ENCODE data around the gene SMTNL1. TPM values are rescaled to one million over a fixed set of nuclear protein-coding genes. Genes with fewer than 3 reads are reported as not detected.

SMTNL1 gene
- total and polyA plus RNA-seq, 9 of the 15 experiments (the other 6 are each of a cell fraction or from before 2014, with no cell fraction given): not detected

DNA sequence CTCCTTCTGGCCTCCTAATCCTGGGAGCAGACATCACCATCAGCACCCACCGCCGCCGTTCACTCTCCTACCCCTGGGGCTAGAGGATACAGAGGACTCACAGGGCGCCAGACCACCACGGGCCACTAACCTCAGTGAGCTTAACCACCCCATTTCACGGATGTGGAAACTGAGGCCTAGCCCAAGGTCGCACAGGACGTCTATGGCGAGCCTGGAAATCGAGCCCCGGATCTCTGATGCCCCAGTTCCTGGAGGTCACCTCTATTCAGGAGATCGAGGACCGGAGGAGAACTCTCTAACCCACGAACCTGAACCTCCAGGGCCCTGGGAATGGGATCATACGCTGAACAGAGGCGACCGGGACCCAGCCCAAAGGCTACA is 7.2 kb upstream of the SMTNL1 start (continued):
- TF ChIP-seq OTX1 (CRISPR knock-in tag; IDR thresholded peaks at IDR 0.05): no peak
- TF ChIP-seq FOS (IDR thresholded peaks at IDR 0.05; ENCODE audit: extremely low read depth, insufficient read length): no peak
- no peak for TF ChIP-seq MTA3 (IDR thresholded peaks at IDR 0.05; ENCODE audit: borderline replicate concordance)
- TF ChIP-seq CTBP1 (IDR thresholded peaks at IDR 0.05; ENCODE audit: borderline replicate concordance): no peak
- no peak for TF ChIP-seq MBD2 (IDR thresholded peaks at IDR 0.05; ENCODE audit: borderline replicate concordance, low read depth)
- no peak for TF ChIP-seq KAT2B (IDR thresholded peaks at IDR 0.05; ENCODE audit: low read depth, low read length)
- TF ChIP-seq, protein P1, sequence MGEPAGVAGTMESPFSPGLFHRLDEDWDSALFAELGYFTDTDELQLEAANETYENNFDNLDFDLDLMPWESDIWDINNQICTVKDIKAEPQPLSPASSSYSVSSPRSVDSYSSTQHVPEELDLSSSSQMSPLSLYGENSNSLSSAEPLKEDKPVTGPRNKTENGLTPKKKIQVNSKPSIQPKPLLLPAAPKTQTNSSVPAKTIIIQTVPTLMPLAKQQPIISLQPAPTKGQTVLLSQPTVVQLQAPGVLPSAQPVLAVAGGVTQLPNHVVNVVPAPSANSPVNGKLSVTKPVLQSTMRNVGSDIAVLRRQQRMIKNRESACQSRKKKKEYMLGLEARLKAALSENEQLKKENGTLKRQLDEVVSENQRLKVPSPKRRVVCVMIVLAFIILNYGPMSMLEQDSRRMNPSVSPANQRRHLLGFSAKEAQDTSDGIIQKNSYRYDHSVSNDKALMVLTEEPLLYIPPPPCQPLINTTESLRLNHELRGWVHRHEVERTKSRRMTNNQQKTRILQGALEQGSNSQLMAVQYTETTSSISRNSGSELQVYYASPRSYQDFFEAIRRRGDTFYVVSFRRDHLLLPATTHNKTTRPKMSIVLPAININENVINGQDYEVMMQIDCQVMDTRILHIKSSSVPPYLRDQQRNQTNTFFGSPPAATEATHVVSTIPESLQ (CRISPR knock-in tag; IDR thresholded peaks at IDR 0.05): 0 out of 2 replicates have a peak, but pooled peaks have one; percentile 48
- no peak for TF ChIP-seq ARHGAP35 (IDR thresholded peaks at IDR 0.05; ENCODE audit: partially characterized antibody)
- TF ChIP-seq POLR3G (IDR thresholded peaks at IDR 0.05; ENCODE audit: extremely low read depth, insufficient read length, insufficient replicate concordance): no peak
- no peak for TF ChIP-seq ZNF23 (CRISPR knock-in tag; IDR thresholded peaks at IDR 0.05)
- no peak for TF ChIP-seq FOXM1 (IDR thresholded peaks at IDR 0.05; ENCODE audit: low read depth)
- TF ChIP-seq FOXM1 (CRISPR knock-in tag; IDR thresholded peaks at IDR 0.05; ENCODE audit: low read depth): no peak
- TF ChIP-seq, protein P2, sequence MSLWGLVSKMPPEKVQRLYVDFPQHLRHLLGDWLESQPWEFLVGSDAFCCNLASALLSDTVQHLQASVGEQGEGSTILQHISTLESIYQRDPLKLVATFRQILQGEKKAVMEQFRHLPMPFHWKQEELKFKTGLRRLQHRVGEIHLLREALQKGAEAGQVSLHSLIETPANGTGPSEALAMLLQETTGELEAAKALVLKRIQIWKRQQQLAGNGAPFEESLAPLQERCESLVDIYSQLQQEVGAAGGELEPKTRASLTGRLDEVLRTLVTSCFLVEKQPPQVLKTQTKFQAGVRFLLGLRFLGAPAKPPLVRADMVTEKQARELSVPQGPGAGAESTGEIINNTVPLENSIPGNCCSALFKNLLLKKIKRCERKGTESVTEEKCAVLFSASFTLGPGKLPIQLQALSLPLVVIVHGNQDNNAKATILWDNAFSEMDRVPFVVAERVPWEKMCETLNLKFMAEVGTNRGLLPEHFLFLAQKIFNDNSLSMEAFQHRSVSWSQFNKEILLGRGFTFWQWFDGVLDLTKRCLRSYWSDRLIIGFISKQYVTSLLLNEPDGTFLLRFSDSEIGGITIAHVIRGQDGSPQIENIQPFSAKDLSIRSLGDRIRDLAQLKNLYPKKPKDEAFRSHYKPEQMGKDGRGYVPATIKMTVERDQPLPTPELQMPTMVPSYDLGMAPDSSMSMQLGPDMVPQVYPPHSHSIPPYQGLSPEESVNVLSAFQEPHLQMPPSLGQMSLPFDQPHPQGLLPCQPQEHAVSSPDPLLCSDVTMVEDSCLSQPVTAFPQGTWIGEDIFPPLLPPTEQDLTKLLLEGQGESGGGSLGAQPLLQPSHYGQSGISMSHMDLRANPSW (CRISPR knock-in tag; IDR thresholded peaks at IDR 0.05): no peak
- TF ChIP-seq L3MBTL2 (IDR thresholded peaks at IDR 0.05): no peak
- TF ChIP-seq HNRNPK (IDR thresholded peaks at IDR 0.05; ENCODE audit: low read depth, low read length, poor library complexity, severe bottlenecking): no peak
- TF ChIP-seq NR2C1 (IDR thresholded peaks at IDR 0.05): no peak
- 0 out of 2 replicates have a peak, but pooled peaks have one; percentile 18 for TF ChIP-seq NR2C1 (tag; IDR thresholded peaks at IDR 0.05)
- TF ChIP-seq ZNF124 (CRISPR knock-in tag; IDR thresholded peaks at IDR 0.05): no peak
- TF ChIP-seq ZNF3 (CRISPR knock-in tag; IDR thresholded peaks at IDR 0.05): no peak
- TF ChIP-seq, protein P3, sequence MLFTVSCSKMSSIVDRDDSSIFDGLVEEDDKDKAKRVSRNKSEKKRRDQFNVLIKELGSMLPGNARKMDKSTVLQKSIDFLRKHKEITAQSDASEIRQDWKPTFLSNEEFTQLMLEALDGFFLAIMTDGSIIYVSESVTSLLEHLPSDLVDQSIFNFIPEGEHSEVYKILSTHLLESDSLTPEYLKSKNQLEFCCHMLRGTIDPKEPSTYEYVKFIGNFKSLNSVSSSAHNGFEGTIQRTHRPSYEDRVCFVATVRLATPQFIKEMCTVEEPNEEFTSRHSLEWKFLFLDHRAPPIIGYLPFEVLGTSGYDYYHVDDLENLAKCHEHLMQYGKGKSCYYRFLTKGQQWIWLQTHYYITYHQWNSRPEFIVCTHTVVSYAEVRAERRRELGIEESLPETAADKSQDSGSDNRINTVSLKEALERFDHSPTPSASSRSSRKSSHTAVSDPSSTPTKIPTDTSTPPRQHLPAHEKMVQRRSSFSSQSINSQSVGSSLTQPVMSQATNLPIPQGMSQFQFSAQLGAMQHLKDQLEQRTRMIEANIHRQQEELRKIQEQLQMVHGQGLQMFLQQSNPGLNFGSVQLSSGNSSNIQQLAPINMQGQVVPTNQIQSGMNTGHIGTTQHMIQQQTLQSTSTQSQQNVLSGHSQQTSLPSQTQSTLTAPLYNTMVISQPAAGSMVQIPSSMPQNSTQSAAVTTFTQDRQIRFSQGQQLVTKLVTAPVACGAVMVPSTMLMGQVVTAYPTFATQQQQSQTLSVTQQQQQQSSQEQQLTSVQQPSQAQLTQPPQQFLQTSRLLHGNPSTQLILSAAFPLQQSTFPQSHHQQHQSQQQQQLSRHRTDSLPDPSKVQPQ (CRISPR knock-in tag; IDR thresholded peaks at IDR 0.05; ENCODE audit: borderline replicate concordance): no peak

All from K562 (cell line).